Hematopoietic multipotent progenitor cell treated with erythropoietin and hydrocortisone succinate and interleukin-3 and kit ligand, for 4 days (in vitro differentiated cells): Measurements from ENCODE around the gene PACSIN3.

Experiments used
- DNase-seq: peaks from one replicate; pipeline ENCODE4 v3.0.0-alpha.2; 2015

The PACSIN3 gene

GRCh38 chr11:47175746-47176327 lies 10.4 kb downstream of the PACSIN3 start:
- peak; percentile 87 for DNase-seq

GRCh38 chr11:47172740-47173336 lies 13.4 kb downstream of the PACSIN3 start:
- DNase-seq, result no peak

- no peak for DNase-seq
Observed at GRCh38 chr11:47171856-47172255, 14.4 kb downstream of the PACSIN3 start.

- DNase-seq, result no peak
Observed at GRCh38 chr11:47171061-47171838, 15.0 kb downstream of the PACSIN3 start.

- no peak for DNase-seq
Observed at GRCh38 chr11:47166368-47166767, 19.9 kb downstream of the PACSIN3 start.

GRCh38 chr11:47165253-47165840 lies 20.9 kb downstream of the PACSIN3 start:
- no peak for DNase-seq

GRCh38 chr11:47164321-47164720 lies 21.9 kb downstream of the PACSIN3 start:
- DNase-seq, result no peak

GRCh38 chr11:47163898-47164297 lies 22.3 kb downstream of the PACSIN3 start:
- DNase-seq, result no peak

- DNase-seq, result no peak
Observed at GRCh38 chr11:47163193-47163592, 23.0 kb downstream of the PACSIN3 start.

- DNase-seq, result no peak
Observed at GRCh38 chr11:47162426-47162825, 23.8 kb downstream of the PACSIN3 start.

- DNase-seq, result no peak
Observed at GRCh38 chr11:47161890-47162289, 24.3 kb downstream of the PACSIN3 start.

- peak; percentile 90 for DNase-seq
Observed at GRCh38 chr11:47161134-47161854, 24.9 kb downstream of the PACSIN3 start.

- DNase-seq, result no peak
Observed at GRCh38 chr11:47160753-47161133, 25.5 kb downstream of the PACSIN3 start.

- no peak for DNase-seq
Observed at GRCh38 chr11:47158242-47158641, 28.0 kb downstream of the PACSIN3 start.

- DNase-seq, result no peak
Observed at GRCh38 chr11:47157805-47158204, 28.4 kb downstream of the PACSIN3 start.

GRCh38 chr11:47156951-47157350 lies 29.3 kb downstream of the PACSIN3 start:
- DNase-seq, result no peak

GRCh38 chr11:47156333-47156732 lies 29.9 kb downstream of the PACSIN3 start:
- no peak for DNase-seq

GRCh38 chr11:47155879-47156278 lies 30.4 kb downstream of the PACSIN3 start:
- DNase-seq, result no peak

- peak; percentile 61 for DNase-seq
Observed at GRCh38 chr11:47154616-47155570, 31.3 kb downstream of the PACSIN3 start.

- peak; percentile 81 for DNase-seq
Observed at GRCh38 chr11:47152953-47153950, 33.0 kb downstream of the PACSIN3 start.
